Chondrocyte (in vitro differentiated cells): ENCODE data around the gene VWA1. TPM values are rescaled to one million over a fixed set of nuclear protein-coding genes. Genes with fewer than 3 reads are reported as not detected.

ENCODE experiments used
- DNase-seq: peaks from one replicate; pipeline ENCODE4 v3.0.0; 2021; ENCODE audit warnings: mixed read lengths, low spot score
- H3K27ac Mint-ChIP-seq: one replicate; pipeline ENCODE4 v1.8.0; 2021; ENCODE audit warnings: mild to moderate bottlenecking, moderate library complexity, mixed read lengths; ENCODE audit not compliant: unreplicated experiment
- H3K27me3 Mint-ChIP-seq: 2 replicates; pipeline ENCODE4 v1.8.0; 2021; ENCODE audit warnings: low read depth, mixed read lengths
- H3K36me3 Mint-ChIP-seq: 2 replicates; pipeline ENCODE4 v1.8.0; 2021; ENCODE audit warnings: low read depth, mixed read lengths
- H3K4me1 Mint-ChIP-seq: 2 replicates; pipeline ENCODE4 v1.8.0; 2021; ENCODE audit warnings: low read depth, mild to moderate bottlenecking, mixed read lengths
- H3K4me3 Mint-ChIP-seq: one replicate; pipeline ENCODE4 v1.8.0; 2021; ENCODE audit warnings: mild to moderate bottlenecking, moderate library complexity, mixed read lengths; ENCODE audit not compliant: unreplicated experiment
- H3K9me3 Mint-ChIP-seq: 2 replicates; pipeline ENCODE4 v1.8.0; 2021; ENCODE audit warnings: low read depth, mixed read lengths
- total RNA-seq: library from RNA; stranded (reverse); gene quantifications from 3 replicates; pipeline ENCODE4 v1.2.1, GENCODE V29; 2021
- TF ChIP-seq, protein P1 (sequence below): fragments of 200-600 bp; sonication (generic); IDR thresholded peaks from 2 replicates; pipeline ENCODE4 v1.5.0; 2021; ENCODE audit warnings: antibody characterized with exemption, mild to moderate bottlenecking, moderate library complexity

VWA1 gene
- total RNA-seq, 1 donor from 2014 or later, result 24.3 TPM

DNA sequence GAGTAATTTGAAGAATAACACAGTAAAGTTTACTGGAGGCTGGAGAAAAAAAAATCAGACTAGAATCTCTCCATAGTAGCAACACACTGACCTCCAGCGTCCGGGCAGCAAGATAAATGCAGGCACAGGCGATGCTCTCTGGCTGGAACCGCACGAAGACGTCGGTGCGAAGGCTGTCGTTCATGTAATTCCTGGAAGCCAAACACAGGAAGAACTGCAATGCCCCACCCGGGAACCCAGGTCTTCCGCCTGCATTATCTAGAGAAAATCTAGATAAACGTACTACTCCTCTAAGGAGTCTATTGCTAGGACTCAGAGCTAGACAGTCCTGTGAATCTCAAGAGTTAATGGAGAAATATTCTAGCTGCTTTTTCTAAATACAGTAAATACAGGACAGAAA lies 44.8 kb upstream of the VWA1 start:
- no peaks in the 10 kb centered on the region for H3K9me3 Mint-ChIP-seq
- TF ChIP-seq, protein P1, sequence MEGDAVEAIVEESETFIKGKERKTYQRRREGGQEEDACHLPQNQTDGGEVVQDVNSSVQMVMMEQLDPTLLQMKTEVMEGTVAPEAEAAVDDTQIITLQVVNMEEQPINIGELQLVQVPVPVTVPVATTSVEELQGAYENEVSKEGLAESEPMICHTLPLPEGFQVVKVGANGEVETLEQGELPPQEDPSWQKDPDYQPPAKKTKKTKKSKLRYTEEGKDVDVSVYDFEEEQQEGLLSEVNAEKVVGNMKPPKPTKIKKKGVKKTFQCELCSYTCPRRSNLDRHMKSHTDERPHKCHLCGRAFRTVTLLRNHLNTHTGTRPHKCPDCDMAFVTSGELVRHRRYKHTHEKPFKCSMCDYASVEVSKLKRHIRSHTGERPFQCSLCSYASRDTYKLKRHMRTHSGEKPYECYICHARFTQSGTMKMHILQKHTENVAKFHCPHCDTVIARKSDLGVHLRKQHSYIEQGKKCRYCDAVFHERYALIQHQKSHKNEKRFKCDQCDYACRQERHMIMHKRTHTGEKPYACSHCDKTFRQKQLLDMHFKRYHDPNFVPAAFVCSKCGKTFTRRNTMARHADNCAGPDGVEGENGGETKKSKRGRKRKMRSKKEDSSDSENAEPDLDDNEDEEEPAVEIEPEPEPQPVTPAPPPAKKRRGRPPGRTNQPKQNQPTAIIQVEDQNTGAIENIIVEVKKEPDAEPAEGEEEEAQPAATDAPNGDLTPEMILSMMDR, result no peak
- no peak overlapping the region for H3K4me3 Mint-ChIP-seq
- no peak for DNase-seq
- H3K36me3 Mint-ChIP-seq, result peaks cover 68% of the 10 kb centered on the region
- H3K4me1 Mint-ChIP-seq, result peaks cover 4% of the 10 kb centered on the region
- H3K27me3 Mint-ChIP-seq, result no peaks in the 10 kb centered on the region
- H3K27ac Mint-ChIP-seq, result no peak overlapping the region

GRCh38 chr1:1391225-1391624 lies 44.3 kb upstream of the VWA1 start:
- DNase-seq, result no peak
- no peaks in the 10 kb centered on the region for H3K27me3 Mint-ChIP-seq
- no peak overlapping the region for H3K27ac Mint-ChIP-seq
- TF ChIP-seq, protein P1, result no peak
- peaks cover 65% of the 10 kb centered on the region for H3K36me3 Mint-ChIP-seq
- no peaks in the 10 kb centered on the region for H3K9me3 Mint-ChIP-seq
- H3K4me1 Mint-ChIP-seq, result peaks cover 6% of the 10 kb centered on the region
- H3K4me3 Mint-ChIP-seq, result no peak overlapping the region

GRCh38 chr1:1393014-1393413 lies 42.5 kb upstream of the VWA1 start:
- Mint-ChIP-seq H3K27ac (no peak overlapping the region), H3K36me3 (peaks cover 55% of the 10 kb centered on the region), H3K4me3 (no peak overlapping the region), H3K27me3 (no peaks in the 10 kb centered on the region), H3K9me3 (no peaks in the 10 kb centered on the region), H3K4me1 (peaks cover 14% of the 10 kb centered on the region)
- no peak for DNase-seq
- TF ChIP-seq, protein P1, result no peak

GRCh38 chr1:1393428-1393827 lies 42.1 kb upstream of the VWA1 start:
- Mint-ChIP-seq H3K4me3 (no peak overlapping the region), H3K36me3 (peaks cover 54% of the 10 kb centered on the region), H3K9me3 (no peaks in the 10 kb centered on the region)

DNA sequence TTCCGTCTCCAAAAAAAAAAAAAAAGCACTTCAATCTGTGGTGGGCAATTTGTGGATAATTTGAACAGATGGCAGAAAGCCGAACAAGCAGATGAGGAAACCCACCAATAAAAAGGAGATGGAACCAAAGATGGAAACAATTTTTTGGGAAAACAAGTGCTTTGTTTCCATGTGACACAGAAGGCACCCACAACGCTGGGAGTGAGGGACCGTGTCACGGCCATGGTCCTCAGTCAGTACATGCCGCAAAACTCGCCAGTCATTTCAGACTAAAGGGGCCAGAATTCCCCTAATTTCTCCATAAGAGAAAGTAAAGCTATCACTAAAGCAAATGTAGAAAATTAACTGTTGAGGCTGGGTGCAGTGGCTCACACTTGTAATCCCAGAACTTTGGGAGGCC lies 41.4 kb upstream of the VWA1 start:
- no peak overlapping the region for H3K27ac Mint-ChIP-seq
- no peak overlapping the region for H3K4me3 Mint-ChIP-seq
- peaks cover 18% of the 10 kb centered on the region for H3K4me1 Mint-ChIP-seq
- H3K27me3 Mint-ChIP-seq, result no peaks in the 10 kb centered on the region
- H3K36me3 Mint-ChIP-seq, result peaks cover 53% of the 10 kb centered on the region
- DNase-seq, result no peak
- TF ChIP-seq, protein P1, result no peak
- H3K9me3 Mint-ChIP-seq, result no peaks in the 10 kb centered on the region

More at GRCh38 chr1:1393428-1393827, 42.1 kb upstream of the VWA1 start:
- no peaks in the 10 kb centered on the region for H3K27me3 Mint-ChIP-seq
- H3K27ac Mint-ChIP-seq, result no peak overlapping the region
- no peak for DNase-seq
- H3K4me1 Mint-ChIP-seq, result peaks cover 18% of the 10 kb centered on the region
- TF ChIP-seq, protein P1, result no peak
